Adrenal gland (tissue), 5 donors: ENCODE data around the gene ARHGAP44.

Source experiments
- POLR2A ChIP-seq, 2 donors: fragments of 450-650 bp; IDR thresholded peaks; one replicate each; pipeline ENCODE4 v1.6.1; 2017; ENCODE audit warnings: antibody characterized with exemption in 2 of 2, mild to moderate bottlenecking in 2 of 2, moderate library complexity in 1 of 2
- TF ChIP-seq, protein P1 (sequence below), 6 experiments: fragments of 450-650 bp in 4 of 6; fragments of 200-600 bp in 2 of 6; sonication (generic) in 1 of 6; IDR thresholded peaks; 1 replicate in 5 of 6; 2 replicates in 1 of 6; pipeline versions ENCODE4 v1.5.1 to v1.8.0; 2016 to 2021; ENCODE audit warnings: antibody characterized with exemption in 6 of 6, mild to moderate bottlenecking in 2 of 6, moderate library complexity in 1 of 6
- donor health status: DM: no; HTN: no; CAD: no.

GRCh38 chr17:13004336-13004735 lies 215.0 kb downstream of the ARHGAP44 start:
- TF ChIP-seq, protein P1, sequence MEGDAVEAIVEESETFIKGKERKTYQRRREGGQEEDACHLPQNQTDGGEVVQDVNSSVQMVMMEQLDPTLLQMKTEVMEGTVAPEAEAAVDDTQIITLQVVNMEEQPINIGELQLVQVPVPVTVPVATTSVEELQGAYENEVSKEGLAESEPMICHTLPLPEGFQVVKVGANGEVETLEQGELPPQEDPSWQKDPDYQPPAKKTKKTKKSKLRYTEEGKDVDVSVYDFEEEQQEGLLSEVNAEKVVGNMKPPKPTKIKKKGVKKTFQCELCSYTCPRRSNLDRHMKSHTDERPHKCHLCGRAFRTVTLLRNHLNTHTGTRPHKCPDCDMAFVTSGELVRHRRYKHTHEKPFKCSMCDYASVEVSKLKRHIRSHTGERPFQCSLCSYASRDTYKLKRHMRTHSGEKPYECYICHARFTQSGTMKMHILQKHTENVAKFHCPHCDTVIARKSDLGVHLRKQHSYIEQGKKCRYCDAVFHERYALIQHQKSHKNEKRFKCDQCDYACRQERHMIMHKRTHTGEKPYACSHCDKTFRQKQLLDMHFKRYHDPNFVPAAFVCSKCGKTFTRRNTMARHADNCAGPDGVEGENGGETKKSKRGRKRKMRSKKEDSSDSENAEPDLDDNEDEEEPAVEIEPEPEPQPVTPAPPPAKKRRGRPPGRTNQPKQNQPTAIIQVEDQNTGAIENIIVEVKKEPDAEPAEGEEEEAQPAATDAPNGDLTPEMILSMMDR (IDR thresholded peaks at IDR 0.05): no peak
- no peak for TF ChIP-seq POLR2A (IDR thresholded peaks at IDR 0.05)
